ENCODE data around the gene ELMO1. TPM values are rescaled to one million over a fixed set of nuclear protein-coding genes. Genes with fewer than 3 reads are reported as not detected.

ELMO1 gene
- total RNA-seq, 1 experiment from 2014 or later: 8.7 TPM

- Histone ChIP-seq H3K36me3 (replicated peaks; ENCODE audit: control insufficient read depth, insufficient read depth, low read length) (no peaks in the 10 kb centered on the region; the same call in 1 of the 2 replicates), H3K27me3 (ENCODE audit: control insufficient read depth, insufficient read depth, low read length) (peaks cover 3% of the 10 kb centered on the region; the same call in 1 of the 2 replicates), H3K4me3 (ENCODE audit: insufficient read depth, low read depth, low read length) (no peak overlapping the region)
- no peak for DNase-seq
These were observed 2.3 kb downstream of the ELMO1 start for GRCh38 chr7:37446371-37446770.

GRCh38 chr7:37445790-37446189 is 2.9 kb downstream of the ELMO1 start:
- no peak overlapping the region for H3K4me3 ChIP-seq (ENCODE audit: insufficient read depth, low read depth, low read length)
- DNase-seq: no peak
- H3K27me3 ChIP-seq (ENCODE audit: control insufficient read depth, insufficient read depth, low read length): peaks cover 2% of the 10 kb centered on the region; the same call in 1 of the 2 replicates
- H3K36me3 ChIP-seq (replicated peaks; ENCODE audit: control insufficient read depth, insufficient read depth, low read length): no peaks in the 10 kb centered on the region; the same call in 1 of the 2 replicates

GRCh38 chr7:37445064-37445723 is 3.5 kb downstream of the ELMO1 start:
- no peaks in the 10 kb centered on the region; the same call in 1 of the 2 replicates for H3K36me3 ChIP-seq (replicated peaks; ENCODE audit: control insufficient read depth, insufficient read depth, low read length)
- no peak overlapping the region for H3K4me3 ChIP-seq (ENCODE audit: insufficient read depth, low read depth, low read length)
- no peak for DNase-seq
- peaks cover 2% of the 10 kb centered on the region; the same call in 1 of the 2 replicates for H3K27me3 ChIP-seq (ENCODE audit: control insufficient read depth, insufficient read depth, low read length)

GRCh38 chr7:37443627-37444026 is 5.0 kb downstream of the ELMO1 start:
- Histone ChIP-seq H3K27me3 (ENCODE audit: control insufficient read depth, insufficient read depth, low read length) (peaks cover 2% of the 10 kb centered on the region; the same call in 1 of the 2 replicates), H3K4me3 (ENCODE audit: insufficient read depth, low read depth, low read length) (no peak overlapping the region), H3K36me3 (replicated peaks; ENCODE audit: control insufficient read depth, insufficient read depth, low read length) (no peaks in the 10 kb centered on the region; the same call in 1 of the 2 replicates)
- DNase-seq: no peak

- Histone ChIP-seq H3K4me3 (ENCODE audit: insufficient read depth, low read depth, low read length) (no peak overlapping the region), H3K36me3 (replicated peaks; ENCODE audit: control insufficient read depth, insufficient read depth, low read length) (no peaks in the 10 kb centered on the region; the same call in 1 of the 2 replicates), H3K27me3 (ENCODE audit: control insufficient read depth, insufficient read depth, low read length) (peaks cover under 1% of the 10 kb centered on the region; the same call in 1 of the 2 replicates)
- DNase-seq: no peak
These were observed 6.4 kb downstream of the ELMO1 start for GRCh38 chr7:37442268-37442667.

- Histone ChIP-seq H3K36me3 (replicated peaks; ENCODE audit: control insufficient read depth, insufficient read depth, low read length) (no peaks in the 10 kb centered on the region; the same call in 1 of the 2 replicates), H3K4me3 (ENCODE audit: insufficient read depth, low read depth, low read length) (no peak overlapping the region), H3K27me3 (ENCODE audit: control insufficient read depth, insufficient read depth, low read length) (no peaks in the 10 kb centered on the region; the same call in 1 of the 2 replicates)
- DNase-seq: no peak
These were observed 6.8 kb downstream of the ELMO1 start for GRCh38 chr7:37441816-37442215.

- no peak for DNase-seq
- Histone ChIP-seq H3K4me3 (ENCODE audit: insufficient read depth, low read depth, low read length) (no peak overlapping the region), H3K36me3 (replicated peaks; ENCODE audit: control insufficient read depth, insufficient read depth, low read length) (no peaks in the 10 kb centered on the region; the same call in 1 of the 2 replicates), H3K27me3 (ENCODE audit: control insufficient read depth, insufficient read depth, low read length) (no peaks in the 10 kb centered on the region)
These were observed 7.3 kb downstream of the ELMO1 start for GRCh38 chr7:37441386-37441760.

- DNase-seq: no peak
- Histone ChIP-seq H3K27me3 (ENCODE audit: control insufficient read depth, insufficient read depth, low read length) (no peaks in the 10 kb centered on the region), H3K4me3 (ENCODE audit: insufficient read depth, low read depth, low read length) (no peak overlapping the region), H3K36me3 (replicated peaks; ENCODE audit: control insufficient read depth, insufficient read depth, low read length) (no peaks in the 10 kb centered on the region)
These were observed 7.8 kb downstream of the ELMO1 start for GRCh38 chr7:37440738-37441385.

- Histone ChIP-seq H3K27me3 (ENCODE audit: control insufficient read depth, insufficient read depth, low read length) (no peaks in the 10 kb centered on the region), H3K36me3 (replicated peaks; ENCODE audit: control insufficient read depth, insufficient read depth, low read length) (no peaks in the 10 kb centered on the region), H3K4me3 (ENCODE audit: insufficient read depth, low read depth, low read length) (no peak overlapping the region)
- DNase-seq: no peak
These were observed 9.0 kb downstream of the ELMO1 start for GRCh38 chr7:37439653-37440026.

- Histone ChIP-seq H3K27me3 (ENCODE audit: control insufficient read depth, insufficient read depth, low read length) (no peaks in the 10 kb centered on the region), H3K36me3 (replicated peaks; ENCODE audit: control insufficient read depth, insufficient read depth, low read length) (no peaks in the 10 kb centered on the region), H3K4me3 (ENCODE audit: insufficient read depth, low read depth, low read length) (no peak overlapping the region)
- DNase-seq: no peak
These were observed 9.6 kb downstream of the ELMO1 start for GRCh38 chr7:37438906-37439652.

- no peaks in the 10 kb centered on the region for H3K27me3 ChIP-seq (ENCODE audit: control insufficient read depth, insufficient read depth, low read length)
- H3K4me3 ChIP-seq (ENCODE audit: insufficient read depth, low read depth, low read length): no peak overlapping the region
- no peak for DNase-seq
- no peaks in the 10 kb centered on the region for H3K36me3 ChIP-seq (replicated peaks; ENCODE audit: control insufficient read depth, insufficient read depth, low read length)
These were observed 13.4 kb downstream of the ELMO1 start for GRCh38 chr7:37435156-37435855.

GRCh38 chr7:37434529-37434928 is 14.1 kb downstream of the ELMO1 start:
- Histone ChIP-seq H3K27me3 (ENCODE audit: control insufficient read depth, insufficient read depth, low read length) (no peaks in the 10 kb centered on the region), H3K36me3 (replicated peaks; ENCODE audit: control insufficient read depth, insufficient read depth, low read length) (no peaks in the 10 kb centered on the region), H3K4me3 (ENCODE audit: insufficient read depth, low read depth, low read length) (no peak overlapping the region)
- DNase-seq: no peak

- peak; percentile 40 for DNase-seq
- Histone ChIP-seq H3K27me3 (ENCODE audit: control insufficient read depth, insufficient read depth, low read length) (no peaks in the 10 kb centered on the region), H3K4me3 (ENCODE audit: insufficient read depth, low read depth, low read length) (no peak overlapping the region), H3K36me3 (replicated peaks; ENCODE audit: control insufficient read depth, insufficient read depth, low read length) (no peaks in the 10 kb centered on the region)
These were observed 15.5 kb downstream of the ELMO1 start for GRCh38 chr7:37433166-37433565.

- Histone ChIP-seq H3K4me3 (ENCODE audit: insufficient read depth, low read depth, low read length) (no peak overlapping the region), H3K36me3 (replicated peaks; ENCODE audit: control insufficient read depth, insufficient read depth, low read length) (no peaks in the 10 kb centered on the region; the same call in 1 of the 2 replicates), H3K27me3 (ENCODE audit: control insufficient read depth, insufficient read depth, low read length) (no peaks in the 10 kb centered on the region)
- no peak for DNase-seq
These were observed 16.3 kb downstream of the ELMO1 start for GRCh38 chr7:37432281-37432920.

Data from H7 (cell line).